Measurements from ENCODE around the gene SLC9A8. TPM values are rescaled to one million over a fixed set of nuclear protein-coding genes. Genes with fewer than 3 reads are reported as not detected.
A peak's percentile ranks its signal among the peaks of the same experiment; 100 is the strongest.
"Not testable (repeated sequence)": the region's sequence is repeated elsewhere in the genome, so short reads cannot be mapped to it uniquely, and the experiment has no call there.

Gene SLC9A8
- total RNA-seq, 1 donor from 2014 or later = 8.8 TPM

DNA sequence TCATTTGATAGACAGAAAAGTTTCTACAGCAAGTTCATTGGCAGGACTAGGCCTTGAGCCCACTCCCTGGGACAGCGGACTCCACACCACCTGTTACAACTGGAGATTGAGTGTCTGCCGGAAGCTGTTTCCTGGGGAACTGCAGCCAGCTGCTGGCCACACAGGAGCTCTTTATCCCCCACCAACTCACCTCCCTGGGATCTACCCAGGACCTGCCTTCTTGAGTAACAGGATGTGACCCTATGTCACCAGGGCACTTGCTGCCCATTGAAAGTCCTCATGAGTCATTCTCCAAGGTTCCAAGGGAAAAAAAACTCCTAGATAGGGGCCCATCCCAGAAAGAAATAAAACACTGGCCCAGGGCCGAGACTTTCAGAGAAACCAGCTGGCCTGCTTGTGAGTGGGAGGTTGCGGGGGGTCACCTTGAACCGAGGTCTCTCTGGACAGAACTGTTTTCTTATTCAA, 37.4 kb upstream of the SLC9A8 start:
- DNase-seq (ENCODE audit: extremely low spot score in 2 of 2) = no peak
- TF ChIP-seq POLR2AphosphoS5 (IDR thresholded peaks at IDR 0.05; ENCODE audit: insufficient read depth in 1 of 2, low read depth in 1 of 2) = peak; percentile 50 to 82
- TF ChIP-seq POLR2A (IDR thresholded peaks at IDR 0.05) = no peak
- Histone ChIP-seq H3K27me3 (no peaks in the 10 kb centered on the region), H3K36me3 (no peaks in the 10 kb centered on the region), H3K9me3 (no peaks in the 10 kb centered on the region), H3K4me3 (no peak overlapping the region), H3K4me1 (peaks cover 35% of the 10 kb centered on the region), H3K27ac (peak overlapping the region; percentile 2)
- intact Hi-C loops (cut with DNase I) = no loop called here

DNA sequence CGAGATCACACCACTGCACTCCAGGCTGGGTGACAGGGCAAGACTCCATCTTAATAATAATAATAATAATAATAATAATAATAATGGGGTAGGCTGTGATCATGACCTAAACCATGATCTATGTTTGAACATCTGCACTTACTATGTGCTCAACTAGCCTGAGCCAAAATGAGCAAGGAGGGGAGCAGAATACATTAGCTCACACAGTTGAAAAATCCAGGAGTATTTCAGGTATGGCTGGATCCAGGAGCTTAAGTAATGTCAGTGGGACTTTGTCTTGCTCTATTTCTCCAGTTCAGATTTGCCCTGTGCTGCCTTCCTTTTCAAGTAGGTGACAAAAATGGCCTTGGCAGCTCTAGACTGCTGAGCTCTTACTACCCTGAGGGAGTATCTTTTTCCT, 32.7 kb upstream of the SLC9A8 start:
- Histone ChIP-seq H3K9me3 (no peaks in the 10 kb centered on the region), H3K4me1 (peaks cover 15% of the 10 kb centered on the region), H3K27me3 (no peaks in the 10 kb centered on the region), H3K4me3 (no peak overlapping the region), H3K27ac (no peak overlapping the region), H3K36me3 (no peaks in the 10 kb centered on the region)
- no peak for DNase-seq (ENCODE audit: extremely low spot score in 2 of 2)
- TF ChIP-seq, protein P1, sequence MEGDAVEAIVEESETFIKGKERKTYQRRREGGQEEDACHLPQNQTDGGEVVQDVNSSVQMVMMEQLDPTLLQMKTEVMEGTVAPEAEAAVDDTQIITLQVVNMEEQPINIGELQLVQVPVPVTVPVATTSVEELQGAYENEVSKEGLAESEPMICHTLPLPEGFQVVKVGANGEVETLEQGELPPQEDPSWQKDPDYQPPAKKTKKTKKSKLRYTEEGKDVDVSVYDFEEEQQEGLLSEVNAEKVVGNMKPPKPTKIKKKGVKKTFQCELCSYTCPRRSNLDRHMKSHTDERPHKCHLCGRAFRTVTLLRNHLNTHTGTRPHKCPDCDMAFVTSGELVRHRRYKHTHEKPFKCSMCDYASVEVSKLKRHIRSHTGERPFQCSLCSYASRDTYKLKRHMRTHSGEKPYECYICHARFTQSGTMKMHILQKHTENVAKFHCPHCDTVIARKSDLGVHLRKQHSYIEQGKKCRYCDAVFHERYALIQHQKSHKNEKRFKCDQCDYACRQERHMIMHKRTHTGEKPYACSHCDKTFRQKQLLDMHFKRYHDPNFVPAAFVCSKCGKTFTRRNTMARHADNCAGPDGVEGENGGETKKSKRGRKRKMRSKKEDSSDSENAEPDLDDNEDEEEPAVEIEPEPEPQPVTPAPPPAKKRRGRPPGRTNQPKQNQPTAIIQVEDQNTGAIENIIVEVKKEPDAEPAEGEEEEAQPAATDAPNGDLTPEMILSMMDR (IDR thresholded peaks at IDR 0.05) = no peak
- TF ChIP-seq POLR2A (IDR thresholded peaks at IDR 0.05) (no peak), POLR2AphosphoS5 (IDR thresholded peaks at IDR 0.05; ENCODE audit: insufficient read depth in 1 of 2, low read depth in 1 of 2) (no peak)
- intact Hi-C loops (cut with DNase I) = no loop called here

DNA sequence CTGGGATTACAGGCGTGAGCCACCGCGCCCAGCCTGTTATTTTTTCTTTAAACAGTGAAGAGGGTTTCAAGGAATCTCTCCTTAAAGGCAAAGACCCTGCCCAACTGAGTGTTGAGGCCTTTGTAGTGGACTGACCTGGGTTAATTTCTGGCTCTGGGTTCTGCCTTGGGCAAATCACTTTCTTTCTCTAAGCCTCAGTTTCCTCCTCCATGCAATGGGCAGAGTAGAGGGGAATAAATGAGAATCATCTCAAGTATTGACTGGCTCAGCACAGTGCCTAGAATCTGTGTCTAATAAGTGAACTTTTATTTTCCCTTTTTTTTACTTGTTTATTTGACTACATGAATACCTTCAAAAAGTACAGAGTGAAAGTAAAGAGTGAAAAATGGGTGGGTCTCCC, 31.0 kb upstream of the SLC9A8 start:
- H3K9me3 ChIP-seq = no peaks in the 10 kb centered on the region
- TF ChIP-seq, protein P1 (IDR thresholded peaks at IDR 0.05) = no peak
- TF ChIP-seq POLR2A (IDR thresholded peaks at IDR 0.05) (no peak), POLR2AphosphoS5 (IDR thresholded peaks at IDR 0.05; ENCODE audit: insufficient read depth in 1 of 2, low read depth in 1 of 2) (no peak)
- H3K4me1 ChIP-seq = no peaks in the 10 kb centered on the region
- no peak overlapping the region for H3K27ac ChIP-seq
- no peak overlapping the region for H3K4me3 ChIP-seq
- intact Hi-C loops (cut with DNase I) = no loop called here
- no peaks in the 10 kb centered on the region for H3K27me3 ChIP-seq
- H3K36me3 ChIP-seq = no peaks in the 10 kb centered on the region
- no peak for DNase-seq (ENCODE audit: extremely low spot score in 2 of 2)

DNA sequence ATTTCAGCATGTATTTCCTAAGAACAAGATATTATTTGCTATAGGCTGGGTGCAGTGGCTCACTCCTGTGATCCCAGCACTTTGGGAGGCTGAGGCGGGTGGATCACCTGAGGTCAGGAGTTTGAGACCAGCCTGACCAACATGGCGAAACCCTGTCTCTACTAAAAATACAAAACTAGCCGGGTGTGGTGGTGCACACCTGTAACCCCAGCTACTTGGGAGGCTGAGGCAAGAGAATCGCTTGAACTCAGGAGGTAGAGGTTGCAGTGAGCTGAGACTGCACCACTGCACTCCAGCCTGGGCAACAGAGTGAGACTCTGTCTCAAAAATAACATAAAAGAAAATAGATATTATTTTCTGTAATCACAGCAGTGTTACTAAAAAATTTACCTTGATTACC, 30.2 kb upstream of the SLC9A8 start:
- intact Hi-C loops (cut with DNase I); H3K27me3 ChIP-seq; H3K36me3 ChIP-seq; H3K4me3 ChIP-seq; DNase-seq (ENCODE audit: extremely low spot score in 2 of 2); H3K9me3 ChIP-seq; H3K4me1 ChIP-seq; H3K27ac ChIP-seq: not testable (repeated sequence)

DNA sequence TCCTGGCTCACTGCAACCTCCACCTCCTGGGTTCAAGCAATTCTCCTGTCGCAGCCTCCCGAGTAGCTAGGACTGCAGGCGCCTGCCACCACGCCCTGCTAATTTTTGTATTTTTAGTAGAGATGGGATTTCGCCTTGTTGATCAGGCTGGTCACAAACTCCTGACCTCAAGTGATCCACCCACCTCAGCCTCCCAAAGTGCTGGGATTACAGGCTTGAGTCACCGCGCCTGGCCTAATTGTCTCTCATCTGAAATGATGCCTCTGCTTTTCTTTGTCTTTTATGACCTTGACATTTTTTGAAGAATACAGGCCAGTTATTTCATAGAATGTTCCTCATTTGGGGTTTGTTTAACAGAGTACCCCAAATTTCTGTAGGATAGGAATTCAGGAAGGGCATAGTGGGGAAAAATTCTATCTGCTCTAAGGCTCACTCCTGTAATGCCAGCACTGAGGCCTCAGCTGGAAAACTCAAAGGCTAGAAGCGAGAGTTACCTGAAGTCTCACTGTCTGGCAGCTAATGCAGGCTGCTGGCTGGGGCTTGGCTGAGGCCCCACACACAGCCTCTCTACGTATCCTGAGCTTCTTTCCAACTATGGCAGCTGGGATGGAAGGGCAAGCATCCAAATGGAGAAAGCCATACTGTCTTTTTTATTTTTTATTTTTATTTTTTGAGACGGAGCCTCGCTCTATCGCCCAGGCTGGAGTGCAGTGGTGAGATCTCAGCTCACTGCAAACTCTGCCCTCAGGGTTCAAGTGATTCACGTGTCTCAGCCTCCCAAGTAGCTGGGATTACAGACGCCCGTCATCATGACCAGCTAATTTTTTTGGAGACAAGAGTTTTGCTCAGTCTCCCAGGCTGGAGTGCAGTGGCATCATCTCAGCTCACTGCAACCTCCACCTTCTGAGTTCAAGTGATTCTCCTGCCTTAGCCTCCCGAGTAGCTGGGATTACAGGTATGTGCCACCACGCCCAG, 29.3 kb upstream of the SLC9A8 start:
- DNase-seq (ENCODE audit: extremely low spot score in 2 of 2); intact Hi-C loops (cut with DNase I); H3K4me3 ChIP-seq; H3K36me3 ChIP-seq; H3K9me3 ChIP-seq; H3K4me1 ChIP-seq; H3K27ac ChIP-seq; H3K27me3 ChIP-seq: not testable (repeated sequence)

DNA sequence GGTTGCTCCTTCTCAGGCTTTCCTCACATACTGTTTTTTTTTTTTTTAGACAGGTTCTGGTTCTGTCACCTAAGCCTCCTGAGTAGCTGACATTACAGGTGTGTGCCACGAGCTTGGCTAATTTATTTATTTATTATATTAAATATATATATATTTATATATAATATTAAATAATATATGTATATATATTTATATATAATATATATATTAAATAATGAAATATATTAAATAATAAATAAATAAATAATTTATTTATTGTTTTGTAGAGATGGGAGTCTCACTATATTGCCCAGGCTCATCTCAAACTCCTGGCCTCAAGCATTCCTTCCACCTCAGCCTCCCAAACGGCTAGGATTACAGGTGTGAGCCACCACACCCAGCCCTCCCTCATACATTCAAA, 28.3 kb upstream of the SLC9A8 start:
- intact Hi-C loops (cut with DNase I) = no loop called here
- TF ChIP-seq POLR2A (IDR thresholded peaks at IDR 0.05) (no peak), POLR2AphosphoS5 (IDR thresholded peaks at IDR 0.05; ENCODE audit: insufficient read depth in 1 of 2, low read depth in 1 of 2) (no peak)
- TF ChIP-seq, protein P1 (IDR thresholded peaks at IDR 0.05) = no peak
- no peaks in the 10 kb centered on the region for H3K4me1 ChIP-seq
- H3K4me3 ChIP-seq = no peak overlapping the region
- no peak for DNase-seq (ENCODE audit: extremely low spot score in 2 of 2)
- H3K36me3 ChIP-seq = no peaks in the 10 kb centered on the region
- no peaks in the 10 kb centered on the region for H3K9me3 ChIP-seq
- H3K27ac ChIP-seq = no peak overlapping the region
- H3K27me3 ChIP-seq = no peaks in the 10 kb centered on the region

All from vagina (tissue), 2 donors.